Fibroblast of the aortic adventitia (primary cell): ENCODE measurements around the gene PLA2G2D. TPM values are rescaled to one million over a fixed set of nuclear protein-coding genes. Genes with fewer than 3 reads are reported as not detected.

Experiments
- DNase-seq: peaks from one replicate; pipeline ENCODE4 v3.0.0-alpha.2; 2010; ENCODE audit warnings: low read depth
- H3K4me3 ChIP-seq: 2 replicates; pipeline ENCODE4 v1.5.1; 2011; ENCODE audit warnings: low read depth, mild to moderate bottlenecking, control low read depth, low read length, moderate library complexity
- total RNA-seq: library from RNA; depleted of rRNA; stranded (reverse); fragments of >200 nt; gene quantifications from 2 replicates; pipeline ENCODE4 v1.2.3, GENCODE V29; 2012; ENCODE audit warnings: low replicate concordance
- TF ChIP-seq, protein P1 (sequence below): IDR thresholded peaks from 2 replicates; pipeline ENCODE4 v1.5.1; 2011; ENCODE audit warnings: mild to moderate bottlenecking, low read length, control low read depth, inconsistent platforms; ENCODE audit not compliant: insufficient read depth

Gene PLA2G2D
- total RNA-seq, 1 donor = not detected

DNA sequence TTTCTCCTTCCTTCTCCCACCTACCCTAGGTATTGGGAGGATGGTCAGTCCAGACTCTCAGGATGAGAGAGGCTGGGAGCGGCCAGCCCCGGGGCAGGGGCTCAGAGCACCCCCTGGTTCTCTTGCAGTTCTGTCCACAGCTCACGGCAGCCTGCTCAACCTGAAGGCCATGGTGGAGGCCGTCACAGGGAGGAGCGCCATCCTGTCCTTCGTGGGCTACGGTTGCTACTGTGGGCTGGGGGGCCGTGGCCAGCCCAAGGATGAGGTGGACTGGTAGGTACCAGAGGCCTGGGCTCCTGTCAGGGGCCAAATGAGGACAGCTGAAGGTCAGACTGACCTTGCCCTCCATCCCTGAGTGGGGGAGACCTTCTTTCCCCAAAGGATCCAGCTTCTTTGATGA lies 24.0 kb upstream of the PLA2G2D start:
- no peak overlapping the region for H3K4me3 ChIP-seq
- DNase-seq = no peak
- TF ChIP-seq, protein P1, sequence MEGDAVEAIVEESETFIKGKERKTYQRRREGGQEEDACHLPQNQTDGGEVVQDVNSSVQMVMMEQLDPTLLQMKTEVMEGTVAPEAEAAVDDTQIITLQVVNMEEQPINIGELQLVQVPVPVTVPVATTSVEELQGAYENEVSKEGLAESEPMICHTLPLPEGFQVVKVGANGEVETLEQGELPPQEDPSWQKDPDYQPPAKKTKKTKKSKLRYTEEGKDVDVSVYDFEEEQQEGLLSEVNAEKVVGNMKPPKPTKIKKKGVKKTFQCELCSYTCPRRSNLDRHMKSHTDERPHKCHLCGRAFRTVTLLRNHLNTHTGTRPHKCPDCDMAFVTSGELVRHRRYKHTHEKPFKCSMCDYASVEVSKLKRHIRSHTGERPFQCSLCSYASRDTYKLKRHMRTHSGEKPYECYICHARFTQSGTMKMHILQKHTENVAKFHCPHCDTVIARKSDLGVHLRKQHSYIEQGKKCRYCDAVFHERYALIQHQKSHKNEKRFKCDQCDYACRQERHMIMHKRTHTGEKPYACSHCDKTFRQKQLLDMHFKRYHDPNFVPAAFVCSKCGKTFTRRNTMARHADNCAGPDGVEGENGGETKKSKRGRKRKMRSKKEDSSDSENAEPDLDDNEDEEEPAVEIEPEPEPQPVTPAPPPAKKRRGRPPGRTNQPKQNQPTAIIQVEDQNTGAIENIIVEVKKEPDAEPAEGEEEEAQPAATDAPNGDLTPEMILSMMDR = no peak

DNA sequence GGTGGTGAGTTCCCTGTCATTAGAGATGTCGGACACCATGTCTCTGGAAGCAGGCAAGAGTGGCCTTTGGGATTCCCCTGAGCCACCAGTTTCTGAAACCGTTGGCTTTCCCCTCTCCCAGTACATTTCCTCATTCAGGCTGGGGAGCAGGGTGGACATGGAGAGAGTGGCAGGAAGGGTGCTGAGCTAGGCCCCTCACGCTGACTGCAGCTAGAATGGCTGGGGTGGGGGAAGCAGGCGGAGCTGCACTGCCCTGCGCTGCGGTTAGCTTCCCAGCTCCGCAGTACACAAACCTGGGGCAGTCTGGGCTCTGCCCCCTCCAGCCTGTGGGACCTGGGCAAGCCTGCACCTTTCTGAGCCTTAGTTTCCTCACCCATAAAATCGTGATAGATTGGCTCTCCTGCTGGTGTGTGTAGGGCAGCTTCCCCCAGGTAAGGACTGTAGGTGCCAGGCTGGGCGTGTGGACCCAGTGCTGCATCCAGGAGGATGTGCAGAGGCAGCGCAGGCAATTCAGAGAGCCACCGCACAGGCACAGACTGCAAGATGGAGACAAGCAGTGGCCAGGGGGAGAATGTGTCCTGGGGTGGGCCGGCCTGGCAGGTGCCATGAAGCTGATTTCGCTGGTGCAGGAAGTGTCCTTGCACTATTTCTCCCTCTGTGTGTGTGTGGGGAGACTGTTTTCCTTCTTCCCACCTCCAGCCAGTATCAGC lies 22.8 kb upstream of the PLA2G2D start:
- TF ChIP-seq, protein P1 = no peak
- no peak for DNase-seq
- H3K4me3 ChIP-seq = no peak overlapping the region

DNA sequence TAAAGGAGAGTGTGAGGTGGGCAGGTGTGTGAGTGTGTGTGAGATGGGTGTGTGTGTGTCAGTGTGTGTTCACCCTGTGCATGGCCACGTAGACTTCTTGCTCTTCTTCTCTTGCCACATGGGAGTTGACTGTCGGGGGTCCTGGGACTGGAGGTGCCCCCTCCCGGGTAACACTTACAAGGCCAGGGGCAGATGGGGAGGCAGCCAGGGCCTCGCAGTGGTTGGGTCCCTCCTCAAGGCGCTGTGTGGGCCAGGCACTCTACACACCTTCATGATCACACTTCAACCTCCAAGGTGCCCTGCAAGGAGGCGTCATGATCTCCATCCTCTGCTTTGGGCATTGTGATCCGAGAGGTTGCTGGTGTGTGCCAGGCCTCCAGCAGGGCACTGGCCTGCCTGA lies 22.1 kb upstream of the PLA2G2D start:
- TF ChIP-seq, protein P1 = no peak
- DNase-seq = no peak
- H3K4me3 ChIP-seq = no peak overlapping the region

DNA sequence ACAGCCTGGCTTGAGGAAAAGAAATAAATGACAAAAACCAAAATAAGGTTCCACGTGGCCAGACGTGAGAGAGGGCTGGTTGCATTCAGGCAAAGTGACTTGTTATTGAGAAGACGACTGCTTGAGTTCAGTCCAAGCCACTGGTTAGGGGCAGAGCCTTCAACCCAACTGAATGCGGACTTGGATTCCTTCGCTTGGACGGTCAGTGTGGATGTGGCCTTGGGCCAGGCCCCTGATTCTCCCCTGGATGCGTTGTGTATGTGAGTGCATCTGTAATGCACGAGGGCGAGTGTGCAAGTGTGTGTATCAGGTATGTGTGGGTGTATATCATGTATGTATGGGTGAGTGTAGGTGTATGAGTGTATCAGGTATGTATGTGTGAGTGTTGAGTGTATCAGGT lies 21.7 kb upstream of the PLA2G2D start:
- DNase-seq = no peak
- TF ChIP-seq, protein P1 = no peak
- H3K4me3 ChIP-seq = no peak overlapping the region

DNA sequence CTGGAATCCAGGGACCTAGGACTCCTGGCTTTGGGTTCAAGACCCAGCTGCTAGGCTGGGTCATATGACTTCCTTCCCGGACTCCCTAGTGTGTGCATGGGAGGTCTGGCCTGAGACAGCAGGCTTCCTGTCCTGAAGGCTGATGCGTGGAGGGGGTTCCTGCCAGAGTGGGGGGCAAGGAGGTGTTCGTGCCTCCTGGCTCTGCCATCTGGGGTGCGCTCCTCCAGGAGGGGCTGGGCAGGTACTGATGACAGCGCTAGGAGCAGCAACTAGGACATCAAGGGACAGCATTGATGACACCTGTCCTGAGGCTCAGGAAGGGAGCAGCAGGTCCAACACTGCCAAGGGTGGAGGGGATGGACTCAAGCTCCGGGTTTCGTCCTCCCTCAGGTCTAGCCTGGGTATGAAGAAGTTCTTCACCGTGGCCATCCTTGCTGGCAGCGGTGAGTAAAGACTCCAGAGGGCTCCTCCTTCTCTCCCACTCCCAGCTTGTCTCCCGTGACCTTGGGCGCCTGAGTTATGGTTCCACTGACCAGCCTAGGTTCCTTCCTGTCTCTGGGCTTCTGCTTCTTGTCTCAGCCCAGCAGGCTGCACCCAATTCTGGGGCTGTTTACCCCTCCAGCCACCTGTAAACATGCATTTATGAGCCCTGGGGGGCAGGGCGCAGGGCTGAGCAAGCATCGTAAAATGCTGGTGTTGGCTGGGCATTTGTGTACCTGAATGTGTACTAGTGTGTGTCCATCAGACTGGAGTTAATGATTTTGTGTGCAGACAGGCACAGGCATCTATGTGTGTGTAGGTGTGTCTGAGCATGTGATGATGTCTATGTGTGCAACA lies 20.7 kb upstream of the PLA2G2D start:
- DNase-seq = no peak
- H3K4me3 ChIP-seq = no peak overlapping the region
- TF ChIP-seq, protein P1 = no peak

DNA sequence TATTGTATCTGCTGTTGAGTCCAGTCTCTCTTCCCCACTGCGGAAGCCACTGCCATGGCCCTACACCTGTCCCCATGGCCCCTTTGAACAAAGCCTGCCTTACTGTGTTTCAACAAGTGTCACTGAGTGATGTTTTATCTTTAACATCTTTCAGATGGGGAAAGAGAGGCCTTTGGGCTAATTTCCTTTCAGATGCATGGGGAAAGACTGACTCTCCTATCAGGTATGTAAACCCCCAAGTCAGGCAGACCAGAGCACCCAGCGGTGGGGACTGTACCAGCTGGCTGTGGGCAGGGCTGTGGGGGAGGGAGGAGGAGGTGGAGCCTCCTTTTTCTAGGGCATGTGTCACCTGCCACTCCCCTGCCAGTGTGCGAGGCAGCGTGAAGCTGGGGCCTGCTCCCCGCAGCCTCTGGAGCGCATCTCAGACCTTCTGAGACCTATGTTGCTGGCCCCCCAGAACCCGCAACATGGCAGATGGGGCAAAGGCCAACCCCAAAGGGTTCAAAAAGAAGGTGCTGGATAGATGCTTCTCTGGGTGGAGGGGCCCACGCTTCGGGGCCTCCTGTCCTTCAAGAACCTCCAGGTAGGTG lies 19.7 kb upstream of the PLA2G2D start, which contains the start of gene PLA2G2F:
PLA2G2F (plus strand) TSS at position 363 of the 590 bp plus-strand sequence; CDS start at position 468, 105 bp downstream.
- no peak within 1 kb of the TSS for H3K4me3 ChIP-seq
- DNase-seq = no peak
- TF ChIP-seq, protein P1 = no peak
